AG09309 (cell line): ENCODE measurements around the gene TMEM138.

ENCODE experiments used
- DNase-seq: peaks from one replicate; pipeline ENCODE4 v3.0.0-alpha.2; 2010; ENCODE audit warnings: low read depth
- H3K4me3 ChIP-seq: 2 replicates; pipeline ENCODE4 v1.5.1; 2011; ENCODE audit warnings: mild to moderate bottlenecking, low read depth, low read length, moderate library complexity; ENCODE audit not compliant: control insufficient read depth
- CTCF ChIP-seq: IDR thresholded peaks from 2 replicates; pipeline ENCODE4 v1.5.1; 2011; ENCODE audit warnings: mild to moderate bottlenecking, low read depth, low read length, inconsistent platforms; ENCODE audit not compliant: insufficient read depth, control insufficient read depth; ENCODE audit errors: missing control alignments

The TMEM138 gene

GRCh38 chr11:61354208-61354607 lies 8.0 kb upstream of the TMEM138 start:
- TF ChIP-seq CTCF: no peak
- H3K4me3 ChIP-seq: no peak overlapping the region
- DNase-seq: no peak

- H3K4me3 ChIP-seq: no peak overlapping the region
- no peak for TF ChIP-seq CTCF
These were observed 5.5 kb upstream of the TMEM138 start for GRCh38 chr11:61356706-61357105.

GRCh38 chr11:61357233-61357893 lies 4.8 kb upstream of the TMEM138 start:
- H3K4me3 ChIP-seq: no peak overlapping the region
- no peak for TF ChIP-seq CTCF
- DNase-seq: no peak

More at GRCh38 chr11:61356706-61357105, 5.5 kb upstream of the TMEM138 start:
- DNase-seq: no peak

- TF ChIP-seq CTCF: no peak
- H3K4me3 ChIP-seq: no peak overlapping the region
- DNase-seq: no peak
These were observed 4.3 kb upstream of the TMEM138 start for GRCh38 chr11:61357894-61358239.

GRCh38 chr11:61358566-61358965 lies 3.6 kb upstream of the TMEM138 start:
- no peak for DNase-seq
- no peak overlapping the region for H3K4me3 ChIP-seq
- TF ChIP-seq CTCF: no peak

GRCh38 chr11:61359516-61359915 lies 2.7 kb upstream of the TMEM138 start:
- TF ChIP-seq CTCF: no peak
- no peak for DNase-seq
- no peak overlapping the region for H3K4me3 ChIP-seq
